NB4 (cell line): ENCODE results near the gene B3GLCT.
"Not testable (repeated sequence)": the region's sequence is repeated elsewhere in the genome, so short reads cannot be mapped to it uniquely, and the experiment has no call there.

Source experiments
- MYC ChIP-seq: IDR thresholded peaks from 2 replicates; pipeline ENCODE4 v1.6.1; 2011; ENCODE audit warnings: low read depth, low read length
- TF ChIP-seq, protein P1 (sequence below): IDR thresholded peaks from one replicate; pipeline ENCODE4 v1.5.1; 2012; ENCODE audit warnings: low read depth, low read length

DNA sequence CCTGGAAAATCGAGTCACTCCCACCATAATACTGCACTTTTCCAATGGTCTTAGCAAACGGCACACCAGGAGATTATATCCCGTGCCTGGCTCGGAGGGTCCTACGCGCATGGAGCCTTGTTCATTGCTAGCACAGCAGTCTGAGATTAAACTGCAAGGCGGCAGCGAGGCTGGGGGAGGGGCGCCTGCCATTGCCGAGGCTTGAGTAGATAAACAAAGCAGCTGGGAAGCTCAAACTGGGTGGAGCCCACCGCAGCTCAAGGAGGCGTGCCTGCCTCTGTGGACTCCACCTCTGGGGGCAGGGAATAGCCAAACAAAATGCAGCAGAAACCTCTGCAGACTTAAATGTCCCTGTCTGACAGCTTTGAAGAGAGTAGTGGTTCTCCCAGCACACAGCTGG is 141.1 kb downstream of the B3GLCT start:
- TF ChIP-seq, protein P1, sequence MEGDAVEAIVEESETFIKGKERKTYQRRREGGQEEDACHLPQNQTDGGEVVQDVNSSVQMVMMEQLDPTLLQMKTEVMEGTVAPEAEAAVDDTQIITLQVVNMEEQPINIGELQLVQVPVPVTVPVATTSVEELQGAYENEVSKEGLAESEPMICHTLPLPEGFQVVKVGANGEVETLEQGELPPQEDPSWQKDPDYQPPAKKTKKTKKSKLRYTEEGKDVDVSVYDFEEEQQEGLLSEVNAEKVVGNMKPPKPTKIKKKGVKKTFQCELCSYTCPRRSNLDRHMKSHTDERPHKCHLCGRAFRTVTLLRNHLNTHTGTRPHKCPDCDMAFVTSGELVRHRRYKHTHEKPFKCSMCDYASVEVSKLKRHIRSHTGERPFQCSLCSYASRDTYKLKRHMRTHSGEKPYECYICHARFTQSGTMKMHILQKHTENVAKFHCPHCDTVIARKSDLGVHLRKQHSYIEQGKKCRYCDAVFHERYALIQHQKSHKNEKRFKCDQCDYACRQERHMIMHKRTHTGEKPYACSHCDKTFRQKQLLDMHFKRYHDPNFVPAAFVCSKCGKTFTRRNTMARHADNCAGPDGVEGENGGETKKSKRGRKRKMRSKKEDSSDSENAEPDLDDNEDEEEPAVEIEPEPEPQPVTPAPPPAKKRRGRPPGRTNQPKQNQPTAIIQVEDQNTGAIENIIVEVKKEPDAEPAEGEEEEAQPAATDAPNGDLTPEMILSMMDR, result not testable (repeated sequence)
- not testable (repeated sequence) for TF ChIP-seq MYC
